Neutrophil (primary cell): Measurements from ENCODE around the gene NXPH4.
A peak's percentile ranks its signal among the peaks of the same experiment; 100 is the strongest.

Source experiments
- H3K27ac ChIP-seq: fragments of 200-600 bp; sonication (generic); 2 replicates; pipeline ENCODE4 v1.5.1; 2016; ENCODE audit warnings: mild to moderate bottlenecking, moderate library complexity
- H3K27me3 ChIP-seq: fragments of 200-600 bp; sonication (generic); 2 replicates; pipeline ENCODE4 v1.6.0; 2016; ENCODE audit warnings: mild to moderate bottlenecking
- H3K36me3 ChIP-seq: fragments of 200-600 bp; sonication (generic); 2 replicates; pipeline ENCODE4 v1.5.1; 2017
- H3K4me1 ChIP-seq, 2 experiments: fragments of 200-600 bp in 1 of 2; sonication (generic) in 1 of 2; 1 replicate in 1 of 2; 2 replicates in 1 of 2; pipeline versions ENCODE4 v1.5.1 to v1.6.1; 2013 to 2016; ENCODE audit warnings: low read depth in 1 of 2, low read length in 1 of 2, mild to moderate bottlenecking in 1 of 2, moderate library complexity in 1 of 2; ENCODE audit not compliant: control insufficient read depth in 1 of 2, insufficient read depth in 1 of 2
- H3K4me3 ChIP-seq, 2 experiments: fragments of 200-600 bp in 1 of 2; sonication (generic) in 1 of 2; 1 replicate in 1 of 2; 2 replicates in 1 of 2; pipeline ENCODE4 v1.5.1; 2013 to 2016; ENCODE audit warnings: low read depth in 1 of 2, low read length in 1 of 2, mild to moderate bottlenecking in 1 of 2, moderate library complexity in 1 of 2
- H3K9me3 ChIP-seq: fragments of 200-600 bp; sonication (generic); 2 replicates; pipeline ENCODE4 v1.5.1; 2016
- TF ChIP-seq, protein P1 (sequence below): fragments of 200-600 bp; sonication (generic); IDR thresholded peaks from 2 replicates; pipeline ENCODE4 v1.5.1; 2016; ENCODE audit warnings: antibody characterized with exemption

NXPH4 gene

GRCh38 chr12:57262126-57262822 lies 45.7 kb downstream of the NXPH4 start:
- peaks cover 90% of the 10 kb centered on the region for H3K36me3 ChIP-seq

DNA sequence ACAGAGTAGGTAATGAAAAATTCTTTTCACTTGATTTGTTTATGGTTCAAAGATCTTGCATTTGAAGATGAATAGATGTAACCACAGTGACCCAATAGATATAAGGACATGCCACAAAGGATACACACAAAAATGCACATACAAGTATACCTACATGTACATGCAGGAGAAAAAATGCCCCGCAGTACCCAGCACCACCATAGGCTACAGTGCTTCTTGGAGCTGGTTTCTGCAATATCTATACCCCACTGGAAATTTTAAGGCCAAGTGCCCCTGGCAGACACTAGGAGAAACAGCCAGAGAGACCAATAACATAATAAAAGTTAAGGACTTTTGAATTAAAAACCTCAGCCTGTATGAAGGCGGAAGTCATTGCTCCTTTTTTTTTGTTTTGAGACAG lies 46.5 kb downstream of the NXPH4 start:
- Histone ChIP-seq H3K27me3 (no peaks in the 10 kb centered on the region), H3K36me3 (peaks cover 90% of the 10 kb centered on the region), H3K4me1 (peaks cover 0 to 2% of the 10 kb centered on the region in 2 experiments), H3K4me3 (no peak overlapping the region), H3K27ac (no peak overlapping the region), H3K9me3 (no peaks in the 10 kb centered on the region)
- TF ChIP-seq, protein P1, sequence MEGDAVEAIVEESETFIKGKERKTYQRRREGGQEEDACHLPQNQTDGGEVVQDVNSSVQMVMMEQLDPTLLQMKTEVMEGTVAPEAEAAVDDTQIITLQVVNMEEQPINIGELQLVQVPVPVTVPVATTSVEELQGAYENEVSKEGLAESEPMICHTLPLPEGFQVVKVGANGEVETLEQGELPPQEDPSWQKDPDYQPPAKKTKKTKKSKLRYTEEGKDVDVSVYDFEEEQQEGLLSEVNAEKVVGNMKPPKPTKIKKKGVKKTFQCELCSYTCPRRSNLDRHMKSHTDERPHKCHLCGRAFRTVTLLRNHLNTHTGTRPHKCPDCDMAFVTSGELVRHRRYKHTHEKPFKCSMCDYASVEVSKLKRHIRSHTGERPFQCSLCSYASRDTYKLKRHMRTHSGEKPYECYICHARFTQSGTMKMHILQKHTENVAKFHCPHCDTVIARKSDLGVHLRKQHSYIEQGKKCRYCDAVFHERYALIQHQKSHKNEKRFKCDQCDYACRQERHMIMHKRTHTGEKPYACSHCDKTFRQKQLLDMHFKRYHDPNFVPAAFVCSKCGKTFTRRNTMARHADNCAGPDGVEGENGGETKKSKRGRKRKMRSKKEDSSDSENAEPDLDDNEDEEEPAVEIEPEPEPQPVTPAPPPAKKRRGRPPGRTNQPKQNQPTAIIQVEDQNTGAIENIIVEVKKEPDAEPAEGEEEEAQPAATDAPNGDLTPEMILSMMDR: no peak

More at GRCh38 chr12:57262126-57262822, 45.7 kb downstream of the NXPH4 start:
- no peak overlapping the region for H3K27ac ChIP-seq
- no peak overlapping the region for H3K4me3 ChIP-seq
- no peaks in the 10 kb centered on the region for H3K9me3 ChIP-seq
- H3K27me3 ChIP-seq: no peaks in the 10 kb centered on the region
- H3K4me1 ChIP-seq: no peaks in the 10 kb centered on the region
- TF ChIP-seq, protein P1: no peak

DNA sequence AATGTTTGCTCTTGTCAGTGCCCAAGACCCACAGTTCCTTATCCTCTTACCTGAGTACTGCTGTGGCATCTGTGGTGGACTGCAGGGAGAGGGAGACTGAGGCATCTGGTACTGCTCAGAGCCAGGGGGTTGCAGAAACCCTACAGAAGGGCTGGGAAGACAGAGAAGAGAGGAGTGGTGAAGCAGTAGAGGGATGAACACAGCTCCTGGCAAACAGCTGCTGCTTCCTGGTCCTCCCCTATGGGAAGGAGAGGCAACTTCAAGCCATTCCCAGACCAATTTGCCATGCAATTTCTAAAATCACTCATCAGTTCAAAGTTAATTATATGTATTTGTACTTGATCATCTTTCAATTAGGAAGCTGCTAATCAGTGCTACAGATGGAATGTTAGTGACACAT lies 50.1 kb downstream of the NXPH4 start:
- Histone ChIP-seq H3K4me3 (no peak overlapping the region), H3K36me3 (peaks cover 90% of the 10 kb centered on the region), H3K4me1 (peaks cover 0 to 6% of the 10 kb centered on the region in 2 experiments), H3K27me3 (no peaks in the 10 kb centered on the region), H3K9me3 (no peaks in the 10 kb centered on the region), H3K27ac (no peak overlapping the region)
- TF ChIP-seq, protein P1: no peak

- peak overlapping the region; percentile 67 for H3K27ac ChIP-seq
- no peaks in the 10 kb centered on the region for H3K27me3 ChIP-seq
- peaks cover 90% of the 10 kb centered on the region for H3K36me3 ChIP-seq
- TF ChIP-seq, protein P1: no peak
- no peak overlapping the region for H3K4me3 ChIP-seq
- H3K9me3 ChIP-seq: no peaks in the 10 kb centered on the region
- peaks cover 0 to 6% of the 10 kb centered on the region in 2 experiments for H3K4me1 ChIP-seq
Measured at GRCh38 chr12:57268264-57268663, 51.7 kb downstream of the NXPH4 start.

DNA sequence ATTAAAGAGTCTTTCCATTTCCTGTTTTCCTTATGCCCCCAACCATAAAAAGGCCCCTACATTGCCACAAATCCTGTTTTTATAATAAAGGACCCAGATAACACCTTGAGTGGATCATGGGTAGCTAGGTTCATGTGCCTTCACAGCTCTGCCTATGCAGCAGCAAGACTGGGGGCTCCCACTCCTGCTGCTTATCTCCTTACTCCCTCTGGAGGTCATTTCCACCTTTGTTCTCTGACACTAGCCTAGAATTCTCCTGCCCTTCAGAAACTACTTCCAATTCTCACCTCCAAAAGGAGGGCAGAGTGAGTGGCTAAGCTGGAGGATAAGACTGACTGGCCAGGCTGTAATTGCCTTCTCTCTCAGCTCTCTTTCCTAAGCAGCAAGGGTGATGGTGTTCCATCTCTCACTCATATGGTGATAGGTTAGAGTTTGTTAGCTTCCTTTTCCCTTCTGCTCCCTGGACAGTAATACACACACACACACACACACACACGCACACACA lies 54.4 kb downstream of the NXPH4 start:
- Histone ChIP-seq H3K36me3 (peaks cover 89% of the 10 kb centered on the region), H3K4me1 (peaks cover 0 to 6% of the 10 kb centered on the region in 2 experiments), H3K27me3 (no peaks in the 10 kb centered on the region), H3K27ac (no peak overlapping the region), H3K4me3 (no peak overlapping the region), H3K9me3 (no peaks in the 10 kb centered on the region)
- TF ChIP-seq, protein P1: no peak
